Activated naive CD8-positive, alpha-beta T cell treated with anti-CD3 and anti-CD28 coated beads for 36 hours (primary cell): ENCODE measurements around the gene ISCU. TPM values are rescaled to one million over a fixed set of nuclear protein-coding genes. Genes with fewer than 3 reads are reported as not detected.
A peak's percentile ranks its signal among the peaks of the same experiment; 100 is the strongest.

Experiments used
- DNase-seq: peaks from one replicate; pipeline ENCODE4 v3.0.0; 2021
- H3K27ac Mint-ChIP-seq: one replicate; pipeline ENCODE4 v1.8.0; 2022; ENCODE audit warnings: mild to moderate bottlenecking, moderate library complexity, mixed read lengths
- H3K27me3 Mint-ChIP-seq: one replicate; pipeline ENCODE4 v1.8.0; 2022; ENCODE audit warnings: mild to moderate bottlenecking, mixed read lengths
- H3K36me3 Mint-ChIP-seq: one replicate; pipeline ENCODE4 v1.8.0; 2021; ENCODE audit warnings: mild to moderate bottlenecking, mixed read lengths
- H3K4me1 Mint-ChIP-seq: one replicate; pipeline ENCODE4 v1.8.0; 2021; ENCODE audit warnings: mixed read lengths
- H3K4me3 Mint-ChIP-seq: one replicate; pipeline ENCODE4 v1.8.0; 2022; ENCODE audit warnings: mild to moderate bottlenecking, moderate library complexity, mixed read lengths
- H3K9me3 Mint-ChIP-seq: one replicate; pipeline ENCODE4 v1.8.0; 2022; ENCODE audit warnings: mixed read lengths
- total RNA-seq, 2 experiments: library from RNA; stranded (reverse); gene quantifications; one replicate each; pipeline ENCODE4 v1.2.3, GENCODE V29; 2021

ISCU gene
- total RNA-seq, 2 experiments from 2014 or later, result 69.5 TPM

- Mint-ChIP-seq H3K27me3 (no peaks in the 10 kb centered on the region), H3K9me3 (no peaks in the 10 kb centered on the region), H3K4me3 (no peak within 1 kb of the TSS), H3K27ac (no peak within 1 kb of the TSS), H3K36me3 (no peaks in the 10 kb centered on the region), H3K4me1 (no peaks in the 10 kb centered on the region)
- no peak for DNase-seq
These were observed 35.4 kb downstream of the ISCU start, which contains the start of gene TMEM119 for GRCh38 chr12:108597559-108598471. Gene TMEM119 (minus strand): TSS chr12:108598084. CDS start chr12:108592383, 5,701 bp downstream.

- no peak overlapping the region for H3K4me3 Mint-ChIP-seq
- H3K36me3 Mint-ChIP-seq, result no peaks in the 10 kb centered on the region
- no peak for DNase-seq
These were observed 36.3 kb downstream of the ISCU start for GRCh38 chr12:108598553-108599250.

GRCh38 chr12:108599541-108599940 is 37.1 kb downstream of the ISCU start:
- H3K27ac Mint-ChIP-seq, result no peak overlapping the region
- no peak overlapping the region for H3K4me3 Mint-ChIP-seq
- DNase-seq, result no peak
- no peaks in the 10 kb centered on the region for H3K9me3 Mint-ChIP-seq
- H3K4me1 Mint-ChIP-seq, result no peaks in the 10 kb centered on the region
- no peaks in the 10 kb centered on the region for H3K36me3 Mint-ChIP-seq
- H3K27me3 Mint-ChIP-seq, result no peaks in the 10 kb centered on the region

More at GRCh38 chr12:108598553-108599250, 36.3 kb downstream of the ISCU start:
- no peak overlapping the region for H3K27ac Mint-ChIP-seq
- no peaks in the 10 kb centered on the region for H3K27me3 Mint-ChIP-seq
- no peaks in the 10 kb centered on the region for H3K9me3 Mint-ChIP-seq
- no peaks in the 10 kb centered on the region for H3K4me1 Mint-ChIP-seq

GRCh38 chr12:108599948-108600701 is 37.7 kb downstream of the ISCU start:
- DNase-seq, result no peak

GRCh38 chr12:108600702-108601007 is 38.3 kb downstream of the ISCU start:
- Mint-ChIP-seq H3K27me3 (peaks cover 5% of the 10 kb centered on the region), H3K36me3 (peaks cover 4% of the 10 kb centered on the region), H3K4me1 (peaks cover 3% of the 10 kb centered on the region), H3K27ac (no peak overlapping the region), H3K4me3 (no peak overlapping the region), H3K9me3 (peaks cover 4% of the 10 kb centered on the region)
- DNase-seq, result no peak

More at GRCh38 chr12:108599948-108600701, 37.7 kb downstream of the ISCU start:
- Mint-ChIP-seq H3K4me3 (no peak overlapping the region), H3K27me3 (no peaks in the 10 kb centered on the region), H3K27ac (no peak overlapping the region), H3K9me3 (no peaks in the 10 kb centered on the region), H3K36me3 (no peaks in the 10 kb centered on the region), H3K4me1 (no peaks in the 10 kb centered on the region)

- Mint-ChIP-seq H3K4me1 (peaks cover 3% of the 10 kb centered on the region), H3K4me3 (no peak overlapping the region), H3K36me3 (peaks cover 5% of the 10 kb centered on the region), H3K27ac (no peak overlapping the region), H3K27me3 (peaks cover 12% of the 10 kb centered on the region), H3K9me3 (peaks cover 8% of the 10 kb centered on the region)
- no peak for DNase-seq
These were observed 39.9 kb downstream of the ISCU start for GRCh38 chr12:108602209-108602705.

GRCh38 chr12:108602976-108603704 is 40.7 kb downstream of the ISCU start:
- Mint-ChIP-seq H3K4me3 (no peak overlapping the region), H3K36me3 (peaks cover 5% of the 10 kb centered on the region), H3K9me3 (peaks cover 8% of the 10 kb centered on the region), H3K27ac (no peak overlapping the region), H3K27me3 (peaks cover 12% of the 10 kb centered on the region), H3K4me1 (peaks cover 3% of the 10 kb centered on the region)
- DNase-seq, result no peak

- Mint-ChIP-seq H3K27ac (no peak overlapping the region), H3K4me1 (peaks cover 3% of the 10 kb centered on the region), H3K9me3 (peaks cover 8% of the 10 kb centered on the region), H3K36me3 (peaks cover 5% of the 10 kb centered on the region), H3K27me3 (peaks cover 12% of the 10 kb centered on the region), H3K4me3 (no peak overlapping the region)
- DNase-seq, result no peak
These were observed 41.3 kb downstream of the ISCU start for GRCh38 chr12:108603743-108604142.

GRCh38 chr12:108604208-108604941 is 42.0 kb downstream of the ISCU start:
- Mint-ChIP-seq H3K27me3 (peaks cover 12% of the 10 kb centered on the region), H3K4me3 (no peak overlapping the region), H3K27ac (no peak overlapping the region), H3K36me3 (peaks cover 5% of the 10 kb centered on the region), H3K4me1 (peaks cover 3% of the 10 kb centered on the region), H3K9me3 (peaks cover 8% of the 10 kb centered on the region)
- no peak for DNase-seq

- H3K36me3 Mint-ChIP-seq, result peaks cover 5% of the 10 kb centered on the region
- peaks cover 8% of the 10 kb centered on the region for H3K9me3 Mint-ChIP-seq
- peak overlapping the region; percentile 56 for H3K4me3 Mint-ChIP-seq
- DNase-seq, result no peak
- H3K27me3 Mint-ChIP-seq, result peaks cover 12% of the 10 kb centered on the region
- peak overlapping the region; percentile 80 for H3K27ac Mint-ChIP-seq
- H3K4me1 Mint-ChIP-seq, result peaks cover 3% of the 10 kb centered on the region
These were observed 42.7 kb downstream of the ISCU start for GRCh38 chr12:108605000-108605689.

GRCh38 chr12:108605690-108606406 is 43.5 kb downstream of the ISCU start:
- Mint-ChIP-seq H3K27me3 (peaks cover 12% of the 10 kb centered on the region), H3K36me3 (peaks cover 5% of the 10 kb centered on the region), H3K27ac (peak overlapping the region; percentile 80), H3K4me3 (peak overlapping the region; percentile 56), H3K9me3 (peaks cover 8% of the 10 kb centered on the region), H3K4me1 (peaks cover 3% of the 10 kb centered on the region)
- no peak for DNase-seq

GRCh38 chr12:108606492-108606891 is 44.1 kb downstream of the ISCU start:
- no peak for DNase-seq
- Mint-ChIP-seq H3K4me3 (no peak overlapping the region), H3K36me3 (peaks cover 5% of the 10 kb centered on the region), H3K9me3 (peaks cover 8% of the 10 kb centered on the region), H3K27me3 (peaks cover 12% of the 10 kb centered on the region), H3K27ac (no peak overlapping the region), H3K4me1 (peaks cover 3% of the 10 kb centered on the region)
